Small intestine (tissue), 7 donors: ENCODE data around the gene KRTAP10-10. TPM values are rescaled to one million over a fixed set of nuclear protein-coding genes. Genes with fewer than 3 reads are reported as not detected.
"Not testable (repeated sequence)": the region's sequence is repeated elsewhere in the genome, so short reads cannot be mapped to it uniquely, and the experiment has no call there.

Experiments
- DNase-seq, 2 donors: peaks; one replicate each; pipeline versions ENCODE4 v3.0.0 to v3.0.0-alpha.2; 2013
- FAIRE-seq: peaks from 2 replicates; lab custom pipeline; 2012; peaks lifted over from hg19 to GRCh38; lab: Jason Lieb, UNC
- H3K27ac ChIP-seq, 3 donors: one replicate each; pipeline ENCODE4 v1.5.1; 2013; ENCODE audit warnings: low read length in 2 of 3, mild to moderate bottlenecking in 2 of 3, control low read depth in 1 of 3, inconsistent platforms in 1 of 3, low read depth in 1 of 3, moderate library complexity in 1 of 3
- H3K27me3 ChIP-seq, 3 donors: one replicate each; pipeline ENCODE4 v1.6.1; 2013; ENCODE audit warnings: low read length in 3 of 3, inconsistent platforms in 1 of 3; ENCODE audit not compliant: control insufficient read depth in 3 of 3, insufficient read depth in 3 of 3
- H3K36me3 ChIP-seq, 3 donors: one replicate each; pipeline ENCODE4 v1.6.1; 2013; ENCODE audit warnings: low read length in 3 of 3, inconsistent platforms in 1 of 3, low read depth in 1 of 3, mild to moderate bottlenecking in 1 of 3, moderate library complexity in 1 of 3; ENCODE audit not compliant: control insufficient read depth in 3 of 3, insufficient read depth in 2 of 3
- H3K4me1 ChIP-seq, 3 donors: one replicate each; pipeline ENCODE4 v1.6.1; 2013; ENCODE audit warnings: low read length in 2 of 3, inconsistent platforms in 1 of 3, low read depth in 1 of 3, mild to moderate bottlenecking in 1 of 3, moderate library complexity in 1 of 3; ENCODE audit not compliant: control insufficient read depth in 3 of 3, insufficient read depth in 2 of 3
- H3K4me3 ChIP-seq, 3 donors: one replicate each; pipeline ENCODE4 v1.5.1; 2013; ENCODE audit warnings: low read length in 3 of 3, control low read depth in 1 of 3, inconsistent platforms in 1 of 3, low read depth in 1 of 3, mild to moderate bottlenecking in 1 of 3, moderate library complexity in 1 of 3
- H3K9me3 ChIP-seq, 2 donors: one replicate each; pipeline ENCODE4 v1.6.1; 2013; ENCODE audit warnings: low read depth in 1 of 2, low read length in 1 of 2; ENCODE audit not compliant: control insufficient read depth in 2 of 2, insufficient read depth in 1 of 2
- WGBS, 3 donors: extraction: QIAGEN DNeasy Blood & Tissue Kit; methylation state at CpG; one replicate each; pipeline ENCODE4 v1.1.7; 2013; 5-methylcytosine and 5-hydroxymethylcytosine counted together
- polyA plus RNA-seq, 4 donors: library from polyadenylated mRNA; stranded (reverse) in 3 of 4; unstranded in 1 of 4; fragments of 200-250 nt in 3 of 4; fragments of 120-200 nt in 1 of 4; gene quantifications; one replicate each; pipeline versions ENCODE4 v1.2.1 to v1.2.3, GENCODE V29; 2013
- donor health status: healthy with polysubstance abuse.
- donor health status: control.
- donor health status: control.
- donor health status: Bipolar disorder and iron deficiency.
- donor health status: healthy.

Gene KRTAP10-10
- polyA plus RNA-seq, 4 donors, result not detected

DNA sequence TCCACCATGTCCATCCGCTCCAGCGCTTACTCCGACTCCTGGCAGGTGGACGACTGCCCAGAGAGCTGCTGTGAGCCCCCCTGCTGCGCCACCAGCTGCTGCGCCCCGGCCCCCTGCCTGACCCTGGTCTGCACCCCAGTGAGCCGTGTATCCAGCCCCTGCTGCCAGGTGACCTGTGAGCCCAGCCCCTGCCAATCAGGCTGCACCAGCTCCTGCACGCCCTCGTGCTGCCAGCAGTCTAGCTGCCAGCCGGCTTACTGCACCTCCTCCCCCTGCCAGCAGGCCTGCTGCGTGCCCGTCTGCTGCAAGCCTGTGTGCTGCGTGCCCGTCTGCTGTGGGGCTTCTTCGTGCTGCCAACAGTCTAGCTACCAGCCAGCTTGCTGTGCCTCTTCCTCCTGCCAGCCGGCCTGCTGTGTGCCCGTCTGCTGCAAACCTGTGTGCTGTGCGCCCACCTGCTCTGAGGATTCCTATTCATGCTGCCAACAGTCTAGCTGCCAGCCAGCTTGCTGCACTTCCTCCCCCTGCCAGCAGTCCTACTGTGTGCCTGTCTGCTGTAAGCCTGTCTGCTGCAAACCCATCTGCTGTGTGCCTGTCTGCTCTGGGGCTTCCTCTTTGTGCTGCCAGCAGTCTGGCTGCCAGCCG lies 9.9 kb upstream of the KRTAP10-10 start:
- not testable (repeated sequence) for H3K27me3 ChIP-seq, H3K4me3 ChIP-seq, H3K4me1 ChIP-seq, FAIRE-seq, H3K27ac ChIP-seq, DNase-seq, H3K36me3 ChIP-seq
- WGBS, 3 donors, result 77 to 82% (median 78%) methylated on average over 13 to 19 of the region's 20 CpGs
- H3K9me3 ChIP-seq, result peaks cover 0 to 17% of the 10 kb centered on the region in 2 donors

GRCh38 chr21:44627831-44628233 lies 9.3 kb upstream of the KRTAP10-10 start:
- DNase-seq, H3K4me1 ChIP-seq, H3K36me3 ChIP-seq, H3K27ac ChIP-seq, H3K4me3 ChIP-seq, FAIRE-seq, H3K27me3 ChIP-seq: not testable (repeated sequence)
- 42 to 53% (median 45%) methylated on average over 10 to 15 of the region's 15 CpGs for WGBS, 3 donors
- peaks cover 0 to 15% of the 10 kb centered on the region in 2 donors for H3K9me3 ChIP-seq

GRCh38 chr21:44628707-44629391 lies 8.3 kb upstream of the KRTAP10-10 start:
- H3K4me3 ChIP-seq, result no peak overlapping the region
- no peak overlapping the region for H3K27ac ChIP-seq
- no peaks in the 10 kb centered on the region for H3K36me3 ChIP-seq
- DNase-seq (no peak), FAIRE-seq (no peak)
- no peaks in the 10 kb centered on the region for H3K4me1 ChIP-seq
- H3K9me3 ChIP-seq, result peaks cover 0 to 12% of the 10 kb centered on the region in 2 donors
- 72 to 89% (median 80%) methylated on average over 18 of the region's 18 CpGs for WGBS, 3 donors
- H3K27me3 ChIP-seq, result no peaks in the 10 kb centered on the region

DNA sequence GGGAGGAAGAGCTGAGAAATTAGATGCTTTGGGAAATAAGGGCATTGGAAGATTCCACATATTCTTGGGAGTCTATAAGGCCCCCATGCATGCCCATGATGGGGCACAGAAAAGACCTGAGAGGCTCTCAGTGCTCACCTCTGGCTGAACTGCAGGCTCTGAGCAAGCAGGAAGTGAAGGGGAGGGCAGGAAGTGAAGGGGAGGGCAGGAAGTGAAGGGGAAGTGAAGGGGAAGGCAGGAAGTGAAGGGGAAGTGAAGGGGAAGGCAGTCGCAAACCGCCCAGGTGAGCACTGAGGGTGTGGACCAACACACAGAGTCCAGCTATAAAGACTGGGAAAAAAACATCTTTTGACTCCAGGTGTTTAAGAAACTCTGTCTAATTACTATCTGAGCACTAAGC lies 6.7 kb upstream of the KRTAP10-10 start:
- no peak for FAIRE-seq
- H3K27me3 ChIP-seq, result no peaks in the 10 kb centered on the region
- no peaks in the 10 kb centered on the region for H3K36me3 ChIP-seq
- peak in 1 of 2 donors; percentile 5 for DNase-seq
- no peaks in the 10 kb centered on the region for H3K4me1 ChIP-seq
- peaks cover 0 to 12% of the 10 kb centered on the region in 2 donors for H3K9me3 ChIP-seq
- WGBS, 3 donors, result 56 to 90% (median 62%) methylated on average over 2 of the region's 2 CpGs
- H3K27ac ChIP-seq, result no peak overlapping the region
- H3K4me3 ChIP-seq, result no peak overlapping the region

DNA sequence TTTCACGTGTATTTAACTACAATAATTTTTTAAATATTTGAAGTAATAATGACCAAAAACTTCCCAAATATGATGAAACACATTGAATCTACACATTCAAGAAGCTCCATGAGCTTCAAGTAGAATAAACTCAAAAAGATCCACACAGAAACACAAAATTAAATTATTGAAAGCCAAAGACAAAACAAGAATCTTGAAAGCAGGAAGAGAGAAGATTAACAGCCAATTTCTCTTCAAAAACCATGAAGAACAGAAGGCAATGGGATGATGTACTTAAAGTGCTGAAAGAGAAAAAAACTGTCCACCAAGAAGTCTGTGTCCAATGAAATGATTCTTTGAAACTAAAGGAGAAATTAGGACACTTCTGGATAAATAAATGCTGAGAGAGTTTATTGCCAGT lies 5.1 kb upstream of the KRTAP10-10 start:
- no peak overlapping the region for H3K4me3 ChIP-seq
- no peak for DNase-seq
- no peaks in the 10 kb centered on the region for H3K36me3 ChIP-seq
- no peak overlapping the region for H3K27ac ChIP-seq
- no peak for FAIRE-seq
- no peaks in the 10 kb centered on the region for H3K27me3 ChIP-seq
- peaks cover 0 to 12% of the 10 kb centered on the region in 2 donors for H3K9me3 ChIP-seq
- WGBS, 3 donors, result 76 to 91% (median 82%) methylated on average over 1 of the region's 1 CpG
- no peaks in the 10 kb centered on the region for H3K4me1 ChIP-seq

GRCh38 chr21:44636209-44637017 lies 743 bp upstream of the KRTAP10-10 start:
- 74 to 82% (median 80%) methylated on average over 15 of the region's 15 CpGs for WGBS, 3 donors
- Histone ChIP-seq H3K4me3 (no peak overlapping the region), H3K9me3 (peaks cover 0 to 7% of the 10 kb centered on the region in 2 donors), H3K27ac (no peak overlapping the region), H3K36me3 (no peaks in the 10 kb centered on the region), H3K27me3 (no peaks in the 10 kb centered on the region), H3K4me1 (no peaks in the 10 kb centered on the region)
- no peak for FAIRE-seq
- DNase-seq, result no peak

DNA sequence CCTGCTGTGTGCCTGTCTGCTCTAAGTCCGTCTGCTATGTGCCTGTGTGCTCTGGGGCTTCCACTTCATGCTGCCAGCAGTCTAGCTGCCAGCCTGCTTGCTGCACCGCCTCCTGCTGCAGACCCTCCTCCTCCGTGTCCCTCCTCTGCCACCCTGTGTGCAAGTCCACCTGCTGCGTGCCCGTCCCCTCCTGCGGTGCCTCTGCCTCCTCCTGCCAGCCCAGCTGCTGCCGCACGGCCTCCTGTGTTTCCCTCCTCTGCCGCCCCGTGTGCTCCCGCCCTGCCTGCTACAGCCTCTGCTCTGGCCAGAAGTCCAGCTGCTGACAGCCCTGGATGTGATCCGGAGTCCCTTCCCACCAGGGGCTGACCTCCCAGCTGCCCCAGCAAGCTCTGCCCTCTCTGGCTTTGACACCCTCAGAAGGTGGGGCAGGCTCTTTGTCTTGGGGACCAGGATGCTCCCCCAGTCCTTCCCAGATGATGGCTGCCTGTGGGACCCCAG lies 744 bp downstream of the KRTAP10-10 start:
- not testable (repeated sequence) for H3K27ac ChIP-seq, H3K36me3 ChIP-seq, H3K4me3 ChIP-seq, H3K27me3 ChIP-seq, FAIRE-seq, DNase-seq, H3K4me1 ChIP-seq, H3K9me3 ChIP-seq
- 52 to 62% (median 58%) methylated on average over 11 to 12 of the region's 12 CpGs for WGBS, 3 donors
